ENCODE data around the gene COL23A1. TPM values are rescaled to one million over a fixed set of nuclear protein-coding genes. Genes with fewer than 3 reads are reported as not detected.

Gene COL23A1
- total RNA-seq, 4 donors from 2014 or later, result 2.5 to 3.4 (median 3.0) TPM

DNA sequence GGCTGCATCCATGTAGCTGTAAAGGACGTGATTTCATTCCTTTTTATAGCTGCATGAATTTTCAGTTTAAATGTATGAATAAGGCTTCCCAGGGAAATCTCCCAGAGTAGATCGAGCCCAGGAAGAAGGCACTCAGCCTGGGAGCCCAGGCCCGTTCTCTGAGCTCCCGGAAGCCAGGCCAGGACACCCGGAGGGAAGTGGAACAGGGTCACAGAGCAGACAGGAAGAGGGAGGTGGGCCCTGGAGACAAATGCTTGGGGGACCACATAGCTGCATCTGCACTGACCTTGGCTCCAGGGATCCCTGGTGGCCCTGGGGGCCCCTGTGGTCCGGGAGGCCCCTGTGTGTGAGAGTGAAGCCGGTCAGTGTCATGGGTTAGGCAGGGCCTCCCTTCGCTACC, 337.9 kb downstream of the COL23A1 start:
- no peak for TF ChIP-seq POLR2A (IDR thresholded peaks at IDR 0.05)
- TF ChIP-seq, protein P1, sequence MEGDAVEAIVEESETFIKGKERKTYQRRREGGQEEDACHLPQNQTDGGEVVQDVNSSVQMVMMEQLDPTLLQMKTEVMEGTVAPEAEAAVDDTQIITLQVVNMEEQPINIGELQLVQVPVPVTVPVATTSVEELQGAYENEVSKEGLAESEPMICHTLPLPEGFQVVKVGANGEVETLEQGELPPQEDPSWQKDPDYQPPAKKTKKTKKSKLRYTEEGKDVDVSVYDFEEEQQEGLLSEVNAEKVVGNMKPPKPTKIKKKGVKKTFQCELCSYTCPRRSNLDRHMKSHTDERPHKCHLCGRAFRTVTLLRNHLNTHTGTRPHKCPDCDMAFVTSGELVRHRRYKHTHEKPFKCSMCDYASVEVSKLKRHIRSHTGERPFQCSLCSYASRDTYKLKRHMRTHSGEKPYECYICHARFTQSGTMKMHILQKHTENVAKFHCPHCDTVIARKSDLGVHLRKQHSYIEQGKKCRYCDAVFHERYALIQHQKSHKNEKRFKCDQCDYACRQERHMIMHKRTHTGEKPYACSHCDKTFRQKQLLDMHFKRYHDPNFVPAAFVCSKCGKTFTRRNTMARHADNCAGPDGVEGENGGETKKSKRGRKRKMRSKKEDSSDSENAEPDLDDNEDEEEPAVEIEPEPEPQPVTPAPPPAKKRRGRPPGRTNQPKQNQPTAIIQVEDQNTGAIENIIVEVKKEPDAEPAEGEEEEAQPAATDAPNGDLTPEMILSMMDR (IDR thresholded peaks at IDR 0.05), result no peak
- no peak for DNase-seq (ENCODE audit: low spot score in 2 of 2)
- H3K4me3 ChIP-seq (ENCODE audit: low read depth, poor library complexity, severe bottlenecking), result no peak overlapping the region
- 79 to 87% methylated on average over 5 to 8 of the region's 8 CpGs for WGBS, 2 donors
- intact Hi-C loops (cut with DNase I; ENCODE audit: low total_unique reads), result no loop called here

DNA sequence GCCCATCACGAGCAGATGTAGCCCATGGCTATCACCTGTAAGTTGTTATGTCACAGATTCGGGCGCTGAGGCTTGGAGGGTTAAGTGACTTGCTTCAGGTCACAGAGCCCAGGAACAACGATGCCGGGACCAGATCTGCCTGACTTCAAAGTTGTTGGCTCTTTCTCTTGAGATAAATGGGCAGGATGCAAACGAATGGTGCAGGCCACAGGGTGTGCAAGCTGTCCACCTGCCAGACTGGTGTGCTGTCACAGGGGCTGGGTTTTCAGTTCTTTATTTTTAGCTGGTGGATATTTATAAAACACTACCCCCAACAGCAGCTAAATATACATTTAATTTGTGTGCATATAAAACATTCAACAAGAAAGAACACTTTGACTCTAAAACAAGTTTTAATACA, 339.9 kb downstream of the COL23A1 start:
- TF ChIP-seq POLR2A (IDR thresholded peaks at IDR 0.05), result no peak
- TF ChIP-seq, protein P1 (IDR thresholded peaks at IDR 0.05), result no peak
- 63 to 68% methylated on average over 6 of the region's 6 CpGs for WGBS, 2 donors
- DNase-seq (ENCODE audit: low spot score in 2 of 2), result no peak
- intact Hi-C loops (cut with DNase I; ENCODE audit: low total_unique reads), result no loop called here
- H3K4me3 ChIP-seq (ENCODE audit: low read depth, poor library complexity, severe bottlenecking), result no peak overlapping the region

DNA sequence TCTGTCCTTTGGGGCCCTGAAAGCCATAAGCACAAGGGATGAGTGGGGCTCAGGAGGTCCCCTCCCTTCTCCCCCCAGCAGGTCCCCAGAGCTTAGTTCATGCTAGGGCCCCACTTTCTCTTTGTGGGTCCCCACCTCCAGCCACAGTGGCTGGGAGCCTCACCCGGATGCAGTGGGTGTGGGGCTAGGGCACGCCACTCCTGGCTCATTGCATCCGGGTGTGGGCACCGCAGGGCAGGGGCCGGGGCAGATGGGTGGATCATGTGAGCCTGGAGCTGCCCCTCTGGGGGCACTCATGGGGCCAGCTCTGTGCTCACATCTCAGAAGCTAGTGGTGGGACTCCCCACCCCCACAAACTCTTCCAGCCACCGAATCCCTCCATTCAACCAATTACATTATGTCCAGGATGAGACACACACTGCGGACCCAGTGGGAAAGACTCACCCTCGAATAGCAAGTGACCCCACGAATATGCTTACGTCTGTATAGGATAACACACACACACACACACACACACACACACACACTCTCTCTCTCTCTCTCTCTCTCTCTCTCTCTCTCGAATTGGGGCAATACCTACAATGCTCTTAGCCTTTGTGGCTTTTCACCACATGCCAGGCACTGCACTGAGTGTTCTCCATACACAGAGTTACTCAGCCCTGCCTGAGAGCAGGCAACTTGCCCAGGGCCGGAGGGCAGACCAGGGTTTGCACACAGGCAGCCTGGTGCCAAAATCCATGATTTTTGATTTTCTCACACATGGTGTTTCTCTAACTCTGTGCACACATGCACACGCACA, 340.8 kb downstream of the COL23A1 start:
- DNase-seq (ENCODE audit: low spot score in 2 of 2), result no peak

DNA sequence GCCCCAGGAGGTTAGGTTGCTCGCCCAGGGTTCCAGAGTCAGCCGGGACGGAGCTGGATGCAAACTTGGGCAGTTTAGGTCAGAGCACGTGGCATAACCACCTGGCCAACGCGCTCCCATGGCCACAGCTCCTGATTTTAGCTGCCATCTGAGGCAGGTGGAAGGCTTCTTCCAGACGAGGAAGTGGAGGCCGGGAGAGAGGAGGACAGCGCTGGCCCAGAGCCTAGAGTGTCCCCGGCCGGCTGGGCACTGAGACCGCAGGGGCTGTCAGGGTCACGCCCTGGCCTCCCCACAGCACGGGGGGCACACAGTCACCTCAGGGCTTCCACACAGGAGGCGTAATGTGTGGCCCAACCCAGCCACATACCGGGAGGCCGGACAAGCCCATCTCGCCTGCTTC, 341.4 kb downstream of the COL23A1 start:
- no peak overlapping the region for H3K4me3 ChIP-seq (ENCODE audit: low read depth, poor library complexity, severe bottlenecking)
- no peak for DNase-seq (ENCODE audit: low spot score in 2 of 2)
- 90 to 92% methylated on average over 18 of the region's 18 CpGs for WGBS, 2 donors
- intact Hi-C loops (cut with DNase I; ENCODE audit: low total_unique reads), result no loop called here
- TF ChIP-seq, protein P1 (IDR thresholded peaks at IDR 0.05), result no peak
- no peak for TF ChIP-seq POLR2A (IDR thresholded peaks at IDR 0.05)

More for the DNA sequence above, 340.8 kb downstream of the COL23A1 start:
- WGBS, 2 donors, result 59 to 63% methylated on average over 12 of the region's 13 CpGs
- no peak overlapping the region for H3K4me3 ChIP-seq (ENCODE audit: low read depth, poor library complexity, severe bottlenecking)
- TF ChIP-seq POLR2A (IDR thresholded peaks at IDR 0.05), result no peak
- TF ChIP-seq, protein P1 (IDR thresholded peaks at IDR 0.05), result no peak
- intact Hi-C loops (cut with DNase I; ENCODE audit: low total_unique reads), result no loop called here

DNA sequence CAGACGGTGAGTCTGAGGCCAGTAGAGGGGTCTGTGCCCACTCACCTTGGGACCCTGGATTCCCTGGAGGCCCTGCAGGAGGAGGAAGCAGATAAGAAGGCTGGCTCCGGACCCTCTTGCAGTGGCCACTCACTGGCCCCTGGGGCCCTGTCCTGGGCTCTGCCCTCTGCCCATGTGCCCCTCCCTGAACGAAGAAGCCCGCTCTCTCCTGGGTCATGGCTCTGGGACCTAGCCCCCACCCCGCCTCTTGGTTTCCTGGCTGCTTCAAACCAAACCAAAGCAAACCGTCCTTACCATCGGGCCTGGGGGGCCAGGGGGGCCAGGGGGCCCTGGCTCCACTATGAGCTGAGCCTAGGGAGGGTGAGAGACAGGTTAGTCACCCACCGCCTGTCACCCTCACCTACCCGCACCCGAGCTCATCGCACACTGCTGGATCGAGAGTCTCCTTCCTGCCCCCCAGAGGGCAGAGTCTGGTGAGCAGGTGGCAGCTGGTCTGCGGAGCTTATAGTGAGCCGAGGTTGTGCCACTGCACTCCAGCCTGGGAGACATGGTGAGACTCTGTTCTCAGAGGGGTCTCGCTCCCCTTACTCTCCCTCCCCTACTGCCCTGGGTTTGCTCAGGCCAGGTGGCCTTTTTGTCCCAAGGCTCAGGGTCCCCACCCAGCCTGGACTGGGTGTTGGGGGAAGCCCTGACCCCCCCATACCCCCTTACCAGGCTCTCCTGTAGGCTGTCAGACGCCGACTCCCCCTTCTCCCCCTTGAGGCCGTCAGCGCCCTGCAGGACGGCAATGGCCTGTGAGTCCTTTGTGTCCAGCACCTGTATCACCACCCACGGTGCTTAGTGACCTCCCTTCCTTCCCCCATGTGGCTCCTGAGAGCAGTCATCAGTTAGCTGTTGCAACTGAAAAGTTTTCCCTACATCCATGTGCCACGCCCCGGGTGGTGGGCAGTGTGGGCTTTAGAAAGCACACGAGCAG, 342.4 kb downstream of the COL23A1 start:
- no peak overlapping the region for H3K4me3 ChIP-seq (ENCODE audit: low read depth, poor library complexity, severe bottlenecking)
- DNase-seq (ENCODE audit: low spot score in 2 of 2), result no peak
- TF ChIP-seq POLR2A (IDR thresholded peaks at IDR 0.05), result no peak
- TF ChIP-seq, protein P1 (IDR thresholded peaks at IDR 0.05), result no peak
- 79% methylated on average over 21 to 22 of the region's 24 CpGs for WGBS, 2 donors
- intact Hi-C loops (cut with DNase I; ENCODE audit: low total_unique reads), result no loop called here

Measured in lower leg skin (tissue), 4 donors.